Mucosa of rectum (tissue), 2 donors: ENCODE measurements around the gene ZBTB7C.

Source experiments
- H3K27ac ChIP-seq, 2 donors: one replicate each; pipeline ENCODE4 v1.7.0; 2013; ENCODE audit warnings: inconsistent platforms in 2 of 2, low read depth in 2 of 2, low read length in 2 of 2
- H3K27me3 ChIP-seq, 2 donors: one replicate each; pipeline ENCODE4 v1.7.0; 2013; ENCODE audit warnings: low read length in 2 of 2; ENCODE audit not compliant: control insufficient read depth in 2 of 2, insufficient read depth in 2 of 2
- H3K36me3 ChIP-seq, 2 donors: one replicate each; pipeline ENCODE4 v1.7.0; 2013; ENCODE audit warnings: low read length in 2 of 2; ENCODE audit not compliant: control insufficient read depth in 2 of 2, insufficient read depth in 2 of 2
- H3K4me1 ChIP-seq, 2 donors: one replicate each; pipeline ENCODE4 v1.7.0; 2013; ENCODE audit warnings: low read length in 2 of 2, mild to moderate bottlenecking in 1 of 2; ENCODE audit not compliant: control insufficient read depth in 2 of 2, insufficient read depth in 2 of 2
- H3K4me3 ChIP-seq, 2 donors: one replicate each; pipeline ENCODE4 v1.7.0; 2013; ENCODE audit warnings: low read length in 2 of 2
- H3K9ac ChIP-seq, 2 donors: one replicate each; pipeline ENCODE4 v1.7.0; 2013; ENCODE audit warnings: low read length in 2 of 2, low read depth in 1 of 2, mild to moderate bottlenecking in 1 of 2
- H3K9me3 ChIP-seq, 2 donors: one replicate each; pipeline ENCODE4 v1.7.0; 2013; ENCODE audit warnings: low read length in 2 of 2; ENCODE audit not compliant: control insufficient read depth in 2 of 2
- donor health status: healthy.
- donor health status: Normal muscosa, but diverticular disease.

The ZBTB7C gene

GRCh38 chr18:48249854-48250253 lies 159.3 kb downstream of the ZBTB7C start:
- Histone ChIP-seq H3K27me3 (no peaks in the 10 kb centered on the region), H3K4me3 (no peak overlapping the region), H3K9ac (no peak overlapping the region)

GRCh38 chr18:48244530-48244929 lies 164.7 kb downstream of the ZBTB7C start:
- no peaks in the 10 kb centered on the region for H3K9me3 ChIP-seq
- H3K9ac ChIP-seq, result no peak overlapping the region
- H3K4me1 ChIP-seq, result no peaks in the 10 kb centered on the region
- no peaks in the 10 kb centered on the region for H3K27me3 ChIP-seq
- no peaks in the 10 kb centered on the region for H3K36me3 ChIP-seq
- H3K27ac ChIP-seq, result no peak overlapping the region
- no peak overlapping the region for H3K4me3 ChIP-seq

More at GRCh38 chr18:48249854-48250253, 159.3 kb downstream of the ZBTB7C start:
- Histone ChIP-seq H3K4me1 (no peaks in the 10 kb centered on the region), H3K27ac (no peak overlapping the region), H3K9me3 (no peaks in the 10 kb centered on the region), H3K36me3 (no peaks in the 10 kb centered on the region)

GRCh38 chr18:48238636-48239035 lies 170.5 kb downstream of the ZBTB7C start:
- Histone ChIP-seq H3K27ac (no peak overlapping the region), H3K4me3 (no peak overlapping the region), H3K4me1 (no peaks in the 10 kb centered on the region), H3K9me3 (no peaks in the 10 kb centered on the region), H3K36me3 (no peaks in the 10 kb centered on the region), H3K9ac (no peak overlapping the region), H3K27me3 (no peaks in the 10 kb centered on the region)

GRCh38 chr18:48238206-48238605 lies 171.0 kb downstream of the ZBTB7C start:
- Histone ChIP-seq H3K4me1 (no peaks in the 10 kb centered on the region), H3K4me3 (no peak overlapping the region), H3K9ac (no peak overlapping the region), H3K27ac (no peak overlapping the region), H3K27me3 (no peaks in the 10 kb centered on the region), H3K36me3 (no peaks in the 10 kb centered on the region), H3K9me3 (no peaks in the 10 kb centered on the region)

GRCh38 chr18:48236822-48237221 lies 172.4 kb downstream of the ZBTB7C start:
- no peak overlapping the region for H3K9ac ChIP-seq
- no peaks in the 10 kb centered on the region for H3K36me3 ChIP-seq
- no peaks in the 10 kb centered on the region for H3K4me1 ChIP-seq
- no peaks in the 10 kb centered on the region for H3K9me3 ChIP-seq
- H3K27ac ChIP-seq, result no peak overlapping the region
- H3K27me3 ChIP-seq, result no peaks in the 10 kb centered on the region
- no peak overlapping the region for H3K4me3 ChIP-seq

- Histone ChIP-seq H3K9me3 (no peaks in the 10 kb centered on the region), H3K27me3 (no peaks in the 10 kb centered on the region), H3K27ac (no peak overlapping the region), H3K4me3 (no peak overlapping the region), H3K4me1 (no peaks in the 10 kb centered on the region), H3K9ac (no peak overlapping the region), H3K36me3 (no peaks in the 10 kb centered on the region)
These were observed 178.6 kb downstream of the ZBTB7C start for GRCh38 chr18:48230467-48231113.

GRCh38 chr18:48229552-48229981 lies 179.6 kb downstream of the ZBTB7C start:
- H3K9ac ChIP-seq, result no peak overlapping the region
- no peaks in the 10 kb centered on the region for H3K36me3 ChIP-seq
- H3K4me3 ChIP-seq, result no peak overlapping the region
- no peaks in the 10 kb centered on the region for H3K4me1 ChIP-seq
- no peaks in the 10 kb centered on the region for H3K27me3 ChIP-seq
- no peak overlapping the region for H3K27ac ChIP-seq
- H3K9me3 ChIP-seq, result no peaks in the 10 kb centered on the region

GRCh38 chr18:48228841-48229240 lies 180.3 kb downstream of the ZBTB7C start:
- Histone ChIP-seq H3K4me1 (no peaks in the 10 kb centered on the region), H3K4me3 (no peak overlapping the region), H3K36me3 (no peaks in the 10 kb centered on the region), H3K27me3 (no peaks in the 10 kb centered on the region), H3K9me3 (no peaks in the 10 kb centered on the region), H3K9ac (no peak overlapping the region), H3K27ac (no peak overlapping the region)

- Histone ChIP-seq H3K4me3 (no peak overlapping the region), H3K27me3 (no peaks in the 10 kb centered on the region), H3K9me3 (no peaks in the 10 kb centered on the region), H3K9ac (no peak overlapping the region), H3K27ac (no peak overlapping the region), H3K36me3 (no peaks in the 10 kb centered on the region), H3K4me1 (no peaks in the 10 kb centered on the region)
These were observed 180.9 kb downstream of the ZBTB7C start for GRCh38 chr18:48228301-48228715.

GRCh38 chr18:48227206-48227605 lies 182.0 kb downstream of the ZBTB7C start:
- H3K36me3 ChIP-seq, result no peaks in the 10 kb centered on the region
- H3K27ac ChIP-seq, result no peak overlapping the region
- no peaks in the 10 kb centered on the region for H3K9me3 ChIP-seq
- H3K4me3 ChIP-seq, result no peak overlapping the region
- no peaks in the 10 kb centered on the region for H3K27me3 ChIP-seq
- no peaks in the 10 kb centered on the region for H3K4me1 ChIP-seq
- H3K9ac ChIP-seq, result no peak overlapping the region
